NK-92 treated with Interleukin-12 subunit alpha and Interleukin-12 subunit beta, amount 100 ng/mL, for 24 hours (cell line): ENCODE measurements around the gene EXOSC7.
"Not testable (repeated sequence)": the region's sequence is repeated elsewhere in the genome, so short reads cannot be mapped to it uniquely, and the experiment has no call there.

Experiments used
- DNase-seq: peaks from one replicate; lab custom pipeline; 2025; lab: John Stamatoyannopoulos, UW

EXOSC7 gene

GRCh38 chr3:44962621-44963393 lies 13.2 kb upstream of the EXOSC7 start:
- no peak for DNase-seq

- no peak for DNase-seq
Observed at GRCh38 chr3:44963571-44964325, 12.3 kb upstream of the EXOSC7 start.

- DNase-seq: no peak
Observed at GRCh38 chr3:44965165-44965564, 10.9 kb upstream of the EXOSC7 start.

- peak; percentile 17 for DNase-seq
Observed at GRCh38 chr3:44966795-44967278, 9.2 kb upstream of the EXOSC7 start.

GRCh38 chr3:44968447-44968858 lies 7.6 kb upstream of the EXOSC7 start:
- DNase-seq: no peak

- no peak for DNase-seq
Observed at GRCh38 chr3:44969154-44969827, 6.8 kb upstream of the EXOSC7 start.

GRCh38 chr3:44969828-44970179 lies 6.2 kb upstream of the EXOSC7 start:
- peak; percentile 46 for DNase-seq

- no peak for DNase-seq
Observed at GRCh38 chr3:44970926-44971490, 5.0 kb upstream of the EXOSC7 start.

GRCh38 chr3:44974416-44974815 lies 1.6 kb upstream of the EXOSC7 start:
- DNase-seq: no peak

GRCh38 chr3:44981220-44981619 lies 5.2 kb downstream of the EXOSC7 start:
- no peak for DNase-seq

- DNase-seq: no peak
Observed at GRCh38 chr3:44981751-44982150, 5.7 kb downstream of the EXOSC7 start.

- DNase-seq: no peak
Observed at GRCh38 chr3:44982817-44983216, 6.8 kb downstream of the EXOSC7 start.

- no peak for DNase-seq
Observed at GRCh38 chr3:44983484-44983941, 7.5 kb downstream of the EXOSC7 start.

- DNase-seq: peak; percentile 21
Observed at GRCh38 chr3:44984335-44984734, 8.3 kb downstream of the EXOSC7 start.

- not testable (repeated sequence) for DNase-seq
Observed at GRCh38 chr3:44986330-44986729, 10.3 kb downstream of the EXOSC7 start.

GRCh38 chr3:44987332-44987731 lies 11.3 kb downstream of the EXOSC7 start:
- no peak for DNase-seq

GRCh38 chr3:44988073-44988472 lies 12.0 kb downstream of the EXOSC7 start:
- DNase-seq: no peak

GRCh38 chr3:44989141-44989540 lies 13.1 kb downstream of the EXOSC7 start:
- no peak for DNase-seq

GRCh38 chr3:44989636-44990373 lies 13.8 kb downstream of the EXOSC7 start:
- no peak for DNase-seq

GRCh38 chr3:44991326-44991725 lies 15.3 kb downstream of the EXOSC7 start:
- no peak for DNase-seq
